Endothelial cell of umbilical vein (primary cell): ENCODE measurements around the gene FOXL1. TPM values are rescaled to one million over a fixed set of nuclear protein-coding genes. Genes with fewer than 3 reads are reported as not detected.

Experiments
- BruUV-seq: library from RNA; stranded (reverse); fragments of 400-500 nt; replicated peaks from 2 replicates; lab custom pipeline; 2021; lab: Mats Ljungman, UMichigan
- CTCF ChIA-PET: fragments of 300-600, 350-600 bp; sonication (Branson Sonifier 250); formaldehyde crosslinking; loops from one replicate; lab custom pipeline; 2021; ENCODE audit warnings: antibody characterized with exemption, inconsistent platforms; lab: Charles Lee
- POLR2A ChIA-PET: fragments of 300-600, 350-600 bp; sonication (Branson Sonifier 250); formaldehyde crosslinking; loops from one replicate; lab custom pipeline; 2021; ENCODE audit warnings: antibody characterized with exemption, inconsistent platforms; lab: Charles Lee
- DNase-seq: peaks from one replicate; pipeline ENCODE4 v3.0.0-alpha.2; 2011; ENCODE audit warnings: low read depth, low spot score
- FAIRE-seq: peaks from 2 replicates; lab custom pipeline; 2011; peaks lifted over from hg19 to GRCh38; lab: Jason Lieb, UNC
- H2AFZ ChIP-seq: 2 replicates; pipeline ENCODE4 v1.6.0; 2012; ENCODE audit warnings: low read depth, low read length, control low read depth, inconsistent platforms
- H3K27ac ChIP-seq: 2 replicates; pipeline ENCODE4 v1.5.1; 2011; ENCODE audit warnings: low read depth, mild to moderate bottlenecking, control low read depth, low read length, moderate library complexity; ENCODE audit not compliant: insufficient read depth
- H3K27me3 ChIP-seq, 2 experiments: 2 replicates each; pipeline versions ENCODE4 v1.6.0 to v1.6.1; 2011; ENCODE audit warnings: low read length in 2 of 2, mixed read lengths in 1 of 2; ENCODE audit not compliant: control insufficient read depth in 2 of 2, insufficient read depth in 2 of 2
- H3K36me3 ChIP-seq, 2 experiments: 2 replicates in 1 of 2; 3 replicates in 1 of 2; pipeline ENCODE4 v1.5.1; 2011; ENCODE audit warnings: low read length in 2 of 2, mild to moderate bottlenecking in 1 of 2, moderate library complexity in 1 of 2; ENCODE audit not compliant: control insufficient read depth in 2 of 2, insufficient read depth in 2 of 2; ENCODE audit errors: extremely low read depth in 1 of 2
- H3K4me1 ChIP-seq: 3 replicates; pipeline ENCODE4 v1.5.1; 2011; ENCODE audit warnings: mild to moderate bottlenecking, low read length; ENCODE audit not compliant: control insufficient read depth, insufficient read depth; ENCODE audit errors: extremely low read depth
- H3K4me2 ChIP-seq: 2 replicates; pipeline ENCODE4 v1.6.1; 2011; ENCODE audit warnings: low read length, control low read depth, mixed read lengths; ENCODE audit not compliant: insufficient read depth
- H3K4me3 ChIP-seq, 3 experiments: fragments of 200-600 bp in 1 of 3; sonication (generic), shearing (Covaris generic) in 1 of 3; replicated peaks in 1 of 3; 2 replicates each; pipeline ENCODE4 v1.5.1; 2011 to 2016; ENCODE audit warnings: control low read depth in 3 of 3, low read length in 3 of 3, mild to moderate bottlenecking in 2 of 3, inconsistent platforms in 1 of 3, low read depth in 1 of 3, moderate library complexity in 1 of 3; ENCODE audit not compliant: insufficient read depth in 1 of 3
- H3K79me2 ChIP-seq: 2 replicates; pipeline ENCODE4 v1.6.0; 2012; ENCODE audit warnings: low read length, inconsistent platforms; ENCODE audit not compliant: control insufficient read depth, insufficient read depth
- H3K9ac ChIP-seq: replicated peaks from 2 replicates; pipeline ENCODE3; 2011; ENCODE audit warnings: low read length, control low read depth; ENCODE audit not compliant: insufficient read depth; ENCODE audit errors: extremely low read depth
- H3K9me1 ChIP-seq: replicated peaks from 3 replicates; pipeline ENCODE4 v1.6.0; 2011; ENCODE audit warnings: mild to moderate bottlenecking, low read length; ENCODE audit not compliant: control insufficient read depth, insufficient read depth; ENCODE audit errors: extremely low read depth
- H3K9me3 ChIP-seq: replicated peaks from 2 replicates; pipeline ENCODE4 v1.5.1; 2012; ENCODE audit warnings: low read length, inconsistent platforms; ENCODE audit not compliant: control insufficient read depth, insufficient read depth
- H4K20me1 ChIP-seq: replicated peaks from 2 replicates; pipeline ENCODE3; 2011; ENCODE audit warnings: mild to moderate bottlenecking, low read length; ENCODE audit not compliant: control insufficient read depth, insufficient read depth; ENCODE audit errors: extremely low read depth
- EZH2 ChIP-seq: IDR thresholded peaks from 2 replicates; pipeline ENCODE4 v1.6.1; 2012; ENCODE audit warnings: borderline replicate concordance, low read depth, mild to moderate bottlenecking, moderate library complexity, low read length, inconsistent platforms; ENCODE audit not compliant: severe bottlenecking
- FOS ChIP-seq: IDR thresholded peaks from 2 replicates; pipeline ENCODE4 v1.6.1; 2011; ENCODE audit warnings: mild to moderate bottlenecking, low read length, moderate library complexity, borderline replicate concordance; ENCODE audit not compliant: insufficient read depth
- GATA2 ChIP-seq: IDR thresholded peaks from 2 replicates; pipeline ENCODE4 v1.7.0; 2011; ENCODE audit warnings: low read depth, mild to moderate bottlenecking, moderate library complexity, mixed read lengths, low read length; ENCODE audit not compliant: insufficient read length, insufficient read depth
- JUN ChIP-seq: IDR thresholded peaks from 2 replicates; pipeline ENCODE4 v1.6.1; 2011; ENCODE audit warnings: borderline replicate concordance, low read depth; ENCODE audit not compliant: insufficient read length, insufficient read depth
- MYC ChIP-seq: IDR thresholded peaks from one replicate; pipeline ENCODE4 v1.6.1; 2011; ENCODE audit warnings: mild to moderate bottlenecking, low read depth, low read length
- POLR2A ChIP-seq: IDR thresholded peaks from 2 replicates; pipeline ENCODE4 v1.6.1; 2012; ENCODE audit warnings: low read depth, mild to moderate bottlenecking, control low read depth, low read length
- POLR2AphosphoS5 ChIP-seq: IDR thresholded peaks from 2 replicates; pipeline ENCODE4 v1.6.1; 2012; ENCODE audit warnings: low read depth, mild to moderate bottlenecking, control low read depth, low read length, moderate library complexity; ENCODE audit not compliant: insufficient read depth
- dilution Hi-C: fragments of 300-500 bp; cut with MboI; formaldehyde crosslinking; loops from one replicate; pipeline ENCODE4 v1.15.0; 2019; ENCODE audit warnings: low sequenced_read_pairs; ENCODE audit not compliant: extremely low pct_ligation_motif_present
- intact Hi-C: fragments of 100-400 bp; cut with micrococcal nuclease; formaldehyde crosslinking; loops from one replicate; pipeline ENCODE4 v1.10.0; 2022
- polyA plus RNA-seq, 4 experiments: library from polyadenylated mRNA; depleted of rRNA in 3 of 4; stranded (reverse) in 3 of 4; unstranded in 1 of 4; fragments of >200 nt; gene quantifications; 2 replicates each; pipeline versions ENCODE4 v1.2.1 to v1.2.3, GENCODE V29; 2011 to 2012; ENCODE audit warnings: missing spikeins in 1 of 4
- total RNA-seq: library from RNA; stranded (reverse); gene quantifications from 2 replicates; pipeline ENCODE4 v1.2.3, GENCODE V29; 2021
- TF ChIP-seq, protein P1 (sequence below): IDR thresholded peaks from 2 replicates; pipeline ENCODE4 v1.6.1; 2011; ENCODE audit not compliant: insufficient read depth, insufficient read length
- TF ChIP-seq, protein P2 (sequence below), 2 donors: IDR thresholded peaks; 1 replicate in 1 of 2; 2 replicates in 1 of 2; pipeline ENCODE4 v1.5.1; 2011; ENCODE audit warnings: low read length in 2 of 2, mild to moderate bottlenecking in 2 of 2, moderate library complexity in 2 of 2, control low read depth in 1 of 2, inconsistent platforms in 1 of 2, low read depth in 1 of 2; ENCODE audit not compliant: insufficient read depth in 1 of 2; ENCODE audit errors: extremely low read depth in 1 of 2

Gene FOXL1
- total and polyA plus RNA-seq, 2 donors (not counting 3 experiments of a cell fraction or from before 2014, with no cell fraction given) = 2.8 to 3.8 TPM

DNA sequence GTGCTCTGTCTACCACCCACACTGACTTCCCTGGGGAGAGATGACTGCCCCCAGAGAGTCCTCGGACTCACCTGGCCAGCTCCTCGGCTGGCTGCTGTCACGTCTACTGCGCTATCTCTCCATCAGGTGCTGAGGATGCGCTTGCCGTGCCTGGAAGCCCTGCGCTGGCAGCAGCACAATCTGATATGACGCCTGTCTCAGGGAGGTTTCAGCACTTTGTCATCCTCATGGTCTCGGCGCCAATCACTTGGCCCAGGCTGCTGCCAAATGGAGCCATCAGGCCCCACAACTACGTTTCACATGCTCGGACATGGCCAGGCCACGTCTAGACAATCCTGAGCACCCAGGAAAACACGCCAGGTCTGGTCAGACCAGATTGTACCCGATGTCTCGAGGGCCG lies 46.7 kb downstream of the FOXL1 start:
- POLR2A ChIA-PET = no interaction called here
- CTCF ChIA-PET = interaction anchor here (1.3 kb wide), 1 partner anchor 249 kb away, joined by 4 read pairs; no protein-coding TSS in a partner anchor
- Histone ChIP-seq H3K4me2 (no peak overlapping the region), H2AFZ (no peak overlapping the region), H3K79me2 (no peaks in the 10 kb centered on the region), H3K36me3 (no peaks in the 10 kb centered on the region), H4K20me1 (no peaks in the 10 kb centered on the region), H3K4me3 (no peak overlapping the region), H3K9me1 (no peaks in the 10 kb centered on the region), H3K27ac (no peak overlapping the region), H3K9ac (no peak overlapping the region), H3K9me3 (no peaks in the 10 kb centered on the region), H3K27me3 (no peaks in the 10 kb centered on the region), H3K4me1 (no peaks in the 10 kb centered on the region)
- no TSS peak for BruUV-seq
- DNase-seq (no peak), FAIRE-seq (no peak)
- intact Hi-C loops (no loop called here), dilution Hi-C loops (no loop called here)
- TF ChIP-seq, protein P1, sequence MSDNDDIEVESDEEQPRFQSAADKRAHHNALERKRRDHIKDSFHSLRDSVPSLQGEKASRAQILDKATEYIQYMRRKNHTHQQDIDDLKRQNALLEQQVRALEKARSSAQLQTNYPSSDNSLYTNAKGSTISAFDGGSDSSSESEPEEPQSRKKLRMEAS = no peak
- no peak for TF ChIP-seq GATA2
- TF ChIP-seq POLR2AphosphoS5 = no peak
- no peak for TF ChIP-seq EZH2
- no peak for TF ChIP-seq MYC
- TF ChIP-seq, protein P2, sequence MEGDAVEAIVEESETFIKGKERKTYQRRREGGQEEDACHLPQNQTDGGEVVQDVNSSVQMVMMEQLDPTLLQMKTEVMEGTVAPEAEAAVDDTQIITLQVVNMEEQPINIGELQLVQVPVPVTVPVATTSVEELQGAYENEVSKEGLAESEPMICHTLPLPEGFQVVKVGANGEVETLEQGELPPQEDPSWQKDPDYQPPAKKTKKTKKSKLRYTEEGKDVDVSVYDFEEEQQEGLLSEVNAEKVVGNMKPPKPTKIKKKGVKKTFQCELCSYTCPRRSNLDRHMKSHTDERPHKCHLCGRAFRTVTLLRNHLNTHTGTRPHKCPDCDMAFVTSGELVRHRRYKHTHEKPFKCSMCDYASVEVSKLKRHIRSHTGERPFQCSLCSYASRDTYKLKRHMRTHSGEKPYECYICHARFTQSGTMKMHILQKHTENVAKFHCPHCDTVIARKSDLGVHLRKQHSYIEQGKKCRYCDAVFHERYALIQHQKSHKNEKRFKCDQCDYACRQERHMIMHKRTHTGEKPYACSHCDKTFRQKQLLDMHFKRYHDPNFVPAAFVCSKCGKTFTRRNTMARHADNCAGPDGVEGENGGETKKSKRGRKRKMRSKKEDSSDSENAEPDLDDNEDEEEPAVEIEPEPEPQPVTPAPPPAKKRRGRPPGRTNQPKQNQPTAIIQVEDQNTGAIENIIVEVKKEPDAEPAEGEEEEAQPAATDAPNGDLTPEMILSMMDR (IDR thresholded peaks at IDR 0.05; ENCODE audit: extremely low read depth in 1 of 2, insufficient read depth in 1 of 2, low read depth in 1 of 2, low read length in 2 of 2) = no peak
- no peak for TF ChIP-seq JUN
- no peak for TF ChIP-seq POLR2A
- no peak for TF ChIP-seq FOS
